Adrenal gland (tissue), 12 donors: ENCODE measurements around the gene SLC35F6. TPM values are rescaled to one million over a fixed set of nuclear protein-coding genes. Genes with fewer than 3 reads are reported as not detected.
A peak's percentile ranks its signal among the peaks of the same experiment; 100 is the strongest.

ENCODE experiments used
- DNase-seq, 7 donors: peaks; one replicate each; pipeline ENCODE4 v3.0.0-alpha.2; 2019 to 2020
- H3K27ac ChIP-seq, 5 donors: fragments of 200-600 bp; sonication (generic) in 4 of 5; 1 replicate in 3 of 5; 2 replicates in 2 of 5; pipeline versions ENCODE4 v1.5.1 to v1.8.0; 2016 to 2020; ENCODE audit warnings: mild to moderate bottlenecking in 1 of 5
- H3K27me3 ChIP-seq: fragments of 200-600 bp; 2 replicates; pipeline ENCODE4 v1.8.0; 2021
- H3K36me3 ChIP-seq, 2 donors: fragments of 200-600 bp; replicated peaks in 1 of 2; 1 replicate in 1 of 2; 2 replicates in 1 of 2; pipeline versions ENCODE4 v1.5.1 to v1.8.0; 2018 to 2022
- H3K4me1 ChIP-seq, 2 donors: fragments of 200-600 bp; replicated peaks in 1 of 2; 1 replicate in 1 of 2; 2 replicates in 1 of 2; pipeline versions ENCODE4 v1.5.1 to v1.8.0; 2018 to 2021
- H3K4me3 ChIP-seq, 4 donors: fragments of 200-600 bp; sonication (generic) in 3 of 4; one replicate each; pipeline ENCODE4 v1.5.1; 2016 to 2018
- H3K9me3 ChIP-seq, 3 donors: fragments of 200-600 bp; sonication (generic) in 1 of 3; replicated peaks in 1 of 3; 1 replicate in 2 of 3; 2 replicates in 1 of 3; pipeline versions ENCODE4 v1.5.1 to v1.8.0; 2016 to 2021
- CTCF ChIP-seq, 6 experiments: fragments of 450-650 bp in 4 of 6; fragments of 200-600 bp in 2 of 6; sonication (generic) in 1 of 6; IDR thresholded peaks; 1 replicate in 5 of 6; 2 replicates in 1 of 6; pipeline versions ENCODE4 v1.5.1 to v1.8.0; 2016 to 2021; ENCODE audit warnings: antibody characterized with exemption in 6 of 6, mild to moderate bottlenecking in 2 of 6, moderate library complexity in 1 of 6
- POLR2A ChIP-seq, 2 donors: fragments of 450-650 bp; IDR thresholded peaks; one replicate each; pipeline ENCODE4 v1.6.1; 2017; ENCODE audit warnings: antibody characterized with exemption in 2 of 2, mild to moderate bottlenecking in 2 of 2, moderate library complexity in 1 of 2
- WGBS, 4 donors: extraction: QIAGEN DNeasy Blood & Tissue Kit in 2 of 4; methylation state at CpG; one replicate each; pipeline versions ENCODE4 v1.1.5 to v1.1.7; 2013 to 2017; 5-methylcytosine and 5-hydroxymethylcytosine counted together
- intact Hi-C, 2 donors: fragments of 100-400 bp; cut with DNase I; formaldehyde crosslinking; loops; one replicate each; pipeline versions ENCODE4 v1.14.1 to v1.15.0; 2022 to 2023
- polyA plus RNA-seq, 3 donors: library from polyadenylated mRNA; stranded (reverse); fragments of 200-250 nt in 2 of 3; fragments of 350-450 nt in 1 of 3; fragmentation: Illumina TruSeq in 1 of 3; extraction: RNeasy Lipid Tissue Mini Kit (QIAGEN cat#74804) in 1 of 3; gene quantifications; one replicate each; pipeline ENCODE4 v1.2.3, GENCODE V29; 2013 to 2014
- total RNA-seq, 9 donors: library from RNA; depleted of rRNA in 4 of 9; stranded (reverse); fragments of >200 nt in 4 of 9; fragments of 120-200 nt in 1 of 9; fragmentation: NEBNext Ultra II Directional in 1 of 9; extraction: Animal tissue kit (Norgen Biotek cat#: 25700) in 1 of 9; gene quantifications; one replicate each; pipeline versions ENCODE4 v1.1.0 to v1.2.4, GENCODE V29; 2013 to 2023
- donor health status: healthy with polysubstance abuse.
- donor health status: Bipolar disorder and iron deficiency.
- donor health status: DM: yes; HTN: yes; CAD: no.
- donor health status: DM: no; HTN: no; CAD: no.
- donor health status: DM: no; HTN: no; CAD: no.
- donor health status: DM: yes; HTN: yes; CAD: no.

SLC35F6 gene
- total and polyA plus RNA-seq, 12 donors = 20.0 to 92.4 (median 56.7) TPM

- no peaks in the 10 kb centered on the region for H3K9me3 ChIP-seq
- no peak overlapping the region for H3K4me3 ChIP-seq
- 85 to 100% (median 88%) methylated on average over 4 of the region's 4 CpGs for WGBS, 4 donors
- no peak for TF ChIP-seq POLR2A (IDR thresholded peaks at IDR 0.05)
- no peak for TF ChIP-seq CTCF (IDR thresholded peaks at IDR 0.05)
- DNase-seq = peak in 1 of 7 donors; percentile 12
- H3K4me1 ChIP-seq = peaks cover 0 to 4% of the 10 kb centered on the region in 2 donors
- H3K27ac ChIP-seq = no peak overlapping the region
- intact Hi-C loops = no loop called here
- no peaks in the 10 kb centered on the region for H3K27me3 ChIP-seq
- peaks cover 0 to 55% of the 10 kb centered on the region in 2 donors for H3K36me3 ChIP-seq
Observed at GRCh38 chr2:26780203-26780760, 16.2 kb downstream of the SLC35F6 start.

GRCh38 chr2:26782876-26783704 is 19.0 kb downstream of the SLC35F6 start:
- WGBS, 4 donors = 85 to 89% (median 87%) methylated on average over 12 of the region's 12 CpGs
- no peak for TF ChIP-seq POLR2A (IDR thresholded peaks at IDR 0.05)
- no peak for TF ChIP-seq CTCF (IDR thresholded peaks at IDR 0.05)
- Histone ChIP-seq H3K27me3 (no peaks in the 10 kb centered on the region), H3K27ac (no peak overlapping the region), H3K9me3 (no peaks in the 10 kb centered on the region), H3K4me1 (peaks cover 7 to 16% of the 10 kb centered on the region in 2 donors), H3K4me3 (no peak overlapping the region), H3K36me3 (peaks cover 0 to 27% of the 10 kb centered on the region in 2 donors)
- DNase-seq = no peak
- intact Hi-C loops = no loop called here

GRCh38 chr2:26784570-26785234 is 20.6 kb downstream of the SLC35F6 start:
- 91 to 92% (median 92%) methylated on average over 9 to 19 of the region's 19 CpGs for WGBS, 4 donors
- Histone ChIP-seq H3K4me3 (no peak overlapping the region), H3K27ac (no peak overlapping the region), H3K4me1 (peaks cover 7 to 16% of the 10 kb centered on the region in 2 donors), H3K36me3 (peaks cover 0 to 13% of the 10 kb centered on the region in 2 donors), H3K27me3 (no peaks in the 10 kb centered on the region), H3K9me3 (no peaks in the 10 kb centered on the region)
- TF ChIP-seq CTCF (IDR thresholded peaks at IDR 0.05) (no peak), POLR2A (IDR thresholded peaks at IDR 0.05) (no peak)
- intact Hi-C loops = no loop called here
- peak in 1 of 7 donors; percentile 15 for DNase-seq
